ENCODE data around the gene PRUNE1.

DNA sequence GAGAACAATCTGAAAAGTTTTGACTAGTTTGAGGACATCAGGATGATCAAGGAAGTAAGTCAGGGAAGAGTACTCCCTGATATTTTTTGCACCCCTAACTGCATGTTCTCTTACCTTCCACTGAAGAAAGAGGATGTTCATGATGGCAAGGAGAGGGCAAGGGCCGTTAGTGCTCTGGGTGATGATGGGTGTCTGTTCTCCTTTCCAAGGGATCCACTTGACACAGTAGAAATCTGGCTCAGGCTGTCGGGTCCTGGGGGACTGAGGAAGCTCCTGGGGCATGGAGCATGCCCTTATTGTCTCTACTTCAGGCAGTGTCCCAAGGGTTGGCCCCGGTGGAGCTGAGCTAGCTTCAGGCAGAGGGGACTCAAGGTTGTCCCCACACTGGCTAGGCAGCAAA lies 6.2 kb upstream of the PRUNE1 start:
- TF ChIP-seq, protein P1, sequence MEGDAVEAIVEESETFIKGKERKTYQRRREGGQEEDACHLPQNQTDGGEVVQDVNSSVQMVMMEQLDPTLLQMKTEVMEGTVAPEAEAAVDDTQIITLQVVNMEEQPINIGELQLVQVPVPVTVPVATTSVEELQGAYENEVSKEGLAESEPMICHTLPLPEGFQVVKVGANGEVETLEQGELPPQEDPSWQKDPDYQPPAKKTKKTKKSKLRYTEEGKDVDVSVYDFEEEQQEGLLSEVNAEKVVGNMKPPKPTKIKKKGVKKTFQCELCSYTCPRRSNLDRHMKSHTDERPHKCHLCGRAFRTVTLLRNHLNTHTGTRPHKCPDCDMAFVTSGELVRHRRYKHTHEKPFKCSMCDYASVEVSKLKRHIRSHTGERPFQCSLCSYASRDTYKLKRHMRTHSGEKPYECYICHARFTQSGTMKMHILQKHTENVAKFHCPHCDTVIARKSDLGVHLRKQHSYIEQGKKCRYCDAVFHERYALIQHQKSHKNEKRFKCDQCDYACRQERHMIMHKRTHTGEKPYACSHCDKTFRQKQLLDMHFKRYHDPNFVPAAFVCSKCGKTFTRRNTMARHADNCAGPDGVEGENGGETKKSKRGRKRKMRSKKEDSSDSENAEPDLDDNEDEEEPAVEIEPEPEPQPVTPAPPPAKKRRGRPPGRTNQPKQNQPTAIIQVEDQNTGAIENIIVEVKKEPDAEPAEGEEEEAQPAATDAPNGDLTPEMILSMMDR (conservative IDR thresholded peaks at IDR 0.05; ENCODE audit: low read depth, low read length), result no peak
- TF ChIP-seq EZH2 (IDR thresholded peaks at IDR 0.05; ENCODE audit: borderline replicate concordance, low read depth, low read length, poor library complexity, severe bottlenecking), result no peak
